ENCODE measurements around the gene RAD51B. TPM values are rescaled to one million over a fixed set of nuclear protein-coding genes. Genes with fewer than 3 reads are reported as not detected.
A peak's percentile ranks its signal among the peaks of the same experiment; 100 is the strongest.

Gene RAD51B
- total RNA-seq, 1 experiment from 2014 or later, result 10.8 TPM

DNA sequence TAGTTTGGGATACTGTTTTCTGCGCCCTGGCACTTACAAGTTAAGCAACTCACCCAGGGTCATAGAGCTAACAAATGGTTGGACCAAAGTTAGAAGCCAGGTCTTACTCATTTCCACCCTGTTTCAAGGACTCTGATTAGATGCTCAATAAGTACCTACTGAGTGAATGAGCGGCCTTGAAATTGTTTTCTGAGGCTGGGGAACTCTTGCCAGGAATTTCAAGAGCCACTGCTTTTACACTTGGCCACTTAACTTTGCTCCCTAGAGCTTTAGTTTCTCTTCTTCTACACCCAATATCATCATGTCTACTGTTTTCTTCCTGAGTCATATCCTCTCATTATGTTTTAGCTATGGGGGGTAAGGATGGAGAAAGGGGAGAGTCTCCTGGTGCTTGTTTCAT is 541.7 kb downstream of the RAD51B start:
- no peaks in the 10 kb centered on the region for H3K36me3 ChIP-seq (ENCODE audit: low read depth, low read length)
- ATAC-seq (peak; percentile 48), DNase-seq (peak; percentile 62)
- no peak overlapping the region for H3K9ac ChIP-seq (ENCODE audit: low read length)
- H3K9me2 ChIP-seq (replicated peaks; ENCODE audit: low read length), result no peaks in the 10 kb centered on the region
- TF ChIP-seq, protein P1, sequence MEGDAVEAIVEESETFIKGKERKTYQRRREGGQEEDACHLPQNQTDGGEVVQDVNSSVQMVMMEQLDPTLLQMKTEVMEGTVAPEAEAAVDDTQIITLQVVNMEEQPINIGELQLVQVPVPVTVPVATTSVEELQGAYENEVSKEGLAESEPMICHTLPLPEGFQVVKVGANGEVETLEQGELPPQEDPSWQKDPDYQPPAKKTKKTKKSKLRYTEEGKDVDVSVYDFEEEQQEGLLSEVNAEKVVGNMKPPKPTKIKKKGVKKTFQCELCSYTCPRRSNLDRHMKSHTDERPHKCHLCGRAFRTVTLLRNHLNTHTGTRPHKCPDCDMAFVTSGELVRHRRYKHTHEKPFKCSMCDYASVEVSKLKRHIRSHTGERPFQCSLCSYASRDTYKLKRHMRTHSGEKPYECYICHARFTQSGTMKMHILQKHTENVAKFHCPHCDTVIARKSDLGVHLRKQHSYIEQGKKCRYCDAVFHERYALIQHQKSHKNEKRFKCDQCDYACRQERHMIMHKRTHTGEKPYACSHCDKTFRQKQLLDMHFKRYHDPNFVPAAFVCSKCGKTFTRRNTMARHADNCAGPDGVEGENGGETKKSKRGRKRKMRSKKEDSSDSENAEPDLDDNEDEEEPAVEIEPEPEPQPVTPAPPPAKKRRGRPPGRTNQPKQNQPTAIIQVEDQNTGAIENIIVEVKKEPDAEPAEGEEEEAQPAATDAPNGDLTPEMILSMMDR (conservative IDR thresholded peaks at IDR 0.05; ENCODE audit: low read depth, low read length), result no peak
- TF ChIP-seq EZH2phosphoT487 (IDR thresholded peaks at IDR 0.05; ENCODE audit: borderline replicate concordance, low read length) (no peak), EZH2 (IDR thresholded peaks at IDR 0.05; ENCODE audit: low read length, unreplicated experiment) (no peak)
- peaks cover 39% of the 10 kb centered on the region for H3K4me1 ChIP-seq (ENCODE audit: insufficient read depth, low read length)
- H3K79me2 ChIP-seq (ENCODE audit: low read length), result no peaks in the 10 kb centered on the region
- no peaks in the 10 kb centered on the region for H4K20me1 ChIP-seq (ENCODE audit: low read length)
- H3K9me3 ChIP-seq (ENCODE audit: low read length), result no peaks in the 10 kb centered on the region
- intact Hi-C loops (cut with micrococcal nuclease), result loop anchor here (5.0 to 10.0 kb wide), 4 partner anchors 109 to 426 kb away; no protein-coding TSS in a partner anchor
- no peaks in the 10 kb centered on the region for H3F3A ChIP-seq (ENCODE audit: low read length, unreplicated experiment)
- no peak overlapping the region for H2AFZ ChIP-seq (ENCODE audit: low read length)
- peak overlapping the region; percentile 21 for H3K4me2 ChIP-seq (ENCODE audit: low read length)
- H3K27ac ChIP-seq (ENCODE audit: low read length), result peak overlapping the region; percentile 41
- ChIA-PET CTCF (no interaction called here), POLR2A (ENCODE audit: unreplicated experiment) (interaction anchor here (0.6 to 1.0 kb wide), 3 partner anchors 17 to 432 kb away, joined by 3 to 6 read pairs (median 4); partner anchors contain the start of gene ZFP36L1)
- no TSS peak for BruUV-seq (replicated peaks)
- H3K27me3 ChIP-seq (ENCODE audit: low read length), result no peaks in the 10 kb centered on the region
- H3K4me3 ChIP-seq (ENCODE audit: low read length), result no peak overlapping the region

DNA sequence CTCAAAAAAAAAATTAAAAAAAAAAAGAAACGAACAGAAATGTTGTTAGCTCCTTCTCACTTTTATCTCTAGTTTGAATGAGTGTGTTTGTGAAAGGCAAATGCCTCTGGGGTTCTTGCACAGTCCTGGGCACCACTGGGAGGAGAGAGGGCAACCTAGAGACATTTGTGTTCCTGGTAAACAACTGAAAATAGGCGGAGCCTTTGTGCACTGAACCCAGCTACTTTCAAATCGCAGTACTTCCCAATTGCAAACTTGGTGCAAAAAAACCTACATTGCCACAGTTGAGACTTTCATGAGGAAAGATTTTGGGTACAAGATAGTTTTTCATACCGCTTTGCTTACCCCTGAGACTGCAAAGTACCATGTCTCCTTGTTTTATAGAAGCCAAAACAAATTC is 543.3 kb downstream of the RAD51B start:
- H4K20me1 ChIP-seq (ENCODE audit: low read length), result no peaks in the 10 kb centered on the region
- ATAC-seq (no peak), DNase-seq (no peak)
- TF ChIP-seq EZH2phosphoT487 (IDR thresholded peaks at IDR 0.05; ENCODE audit: borderline replicate concordance, low read length) (no peak), EZH2 (IDR thresholded peaks at IDR 0.05; ENCODE audit: low read length, unreplicated experiment) (no peak)
- TF ChIP-seq, protein P1 (conservative IDR thresholded peaks at IDR 0.05; ENCODE audit: low read depth, low read length), result no peak
- no peaks in the 10 kb centered on the region for H3K36me3 ChIP-seq (ENCODE audit: low read depth, low read length)
- no peaks in the 10 kb centered on the region for H3K27me3 ChIP-seq (ENCODE audit: low read length)
- H3K9ac ChIP-seq (ENCODE audit: low read length), result no peak overlapping the region
- H2AFZ ChIP-seq (ENCODE audit: low read length), result no peak overlapping the region
- ChIA-PET CTCF (interaction anchor here (0.6 to 1.2 kb wide), 7 partner anchors 12 to 478 kb away, joined by 3 read pairs; no protein-coding TSS in a partner anchor), POLR2A (ENCODE audit: unreplicated experiment) (interaction anchor here (0.5 to 0.6 kb wide), 2 partner anchors 65 to 203 kb away, joined by 3 to 6 read pairs; no protein-coding TSS in a partner anchor)
- no peak overlapping the region for H3K27ac ChIP-seq (ENCODE audit: low read length)
- peaks cover 39% of the 10 kb centered on the region for H3K4me1 ChIP-seq (ENCODE audit: insufficient read depth, low read length)
- no TSS peak for BruUV-seq (replicated peaks)
- H3K4me2 ChIP-seq (ENCODE audit: low read length), result no peak overlapping the region
- no peaks in the 10 kb centered on the region for H3K79me2 ChIP-seq (ENCODE audit: low read length)
- intact Hi-C loops (cut with micrococcal nuclease), result loop anchor here (5.0 to 10.0 kb wide), 4 partner anchors 111 to 424 kb away; no protein-coding TSS in a partner anchor
- no peaks in the 10 kb centered on the region for H3F3A ChIP-seq (ENCODE audit: low read length, unreplicated experiment)
- no peak overlapping the region for H3K4me3 ChIP-seq (ENCODE audit: low read length)
- H3K9me2 ChIP-seq (replicated peaks; ENCODE audit: low read length), result no peaks in the 10 kb centered on the region
- no peaks in the 10 kb centered on the region for H3K9me3 ChIP-seq (ENCODE audit: low read length)

DNA sequence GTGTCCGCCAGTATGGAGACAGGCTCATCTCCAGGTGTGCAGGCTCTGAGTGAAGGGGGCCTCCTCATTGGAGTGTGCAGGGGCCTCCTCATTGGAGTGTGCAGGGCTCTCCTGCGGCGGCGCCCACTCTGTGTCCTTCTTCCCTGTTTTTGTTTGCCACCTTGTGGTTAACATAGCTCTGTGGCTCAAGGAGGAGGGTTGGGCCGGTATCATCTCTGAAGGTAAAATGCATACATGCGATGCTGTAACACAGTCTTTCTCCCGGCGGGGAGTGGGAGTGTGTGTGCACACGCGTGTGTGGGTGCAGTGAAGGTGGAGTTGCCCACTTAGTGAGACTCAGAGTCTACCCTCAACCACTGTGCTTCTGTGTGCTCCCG is 543.9 kb downstream of the RAD51B start:
- H3K79me2 ChIP-seq (ENCODE audit: low read length), result no peaks in the 10 kb centered on the region
- H4K20me1 ChIP-seq (ENCODE audit: low read length), result no peaks in the 10 kb centered on the region
- TF ChIP-seq EZH2 (IDR thresholded peaks at IDR 0.05; ENCODE audit: low read length, unreplicated experiment) (no peak), EZH2phosphoT487 (IDR thresholded peaks at IDR 0.05; ENCODE audit: borderline replicate concordance, low read length) (no peak)
- TF ChIP-seq, protein P1 (conservative IDR thresholded peaks at IDR 0.05; ENCODE audit: low read depth, low read length), result peak; percentile 53
- H2AFZ ChIP-seq (ENCODE audit: low read length), result no peak overlapping the region
- peaks cover 39% of the 10 kb centered on the region for H3K4me1 ChIP-seq (ENCODE audit: insufficient read depth, low read length)
- no peaks in the 10 kb centered on the region for H3K27me3 ChIP-seq (ENCODE audit: low read length)
- no peaks in the 10 kb centered on the region for H3K36me3 ChIP-seq (ENCODE audit: low read depth, low read length)
- H3K4me3 ChIP-seq (ENCODE audit: low read length), result no peak overlapping the region
- intact Hi-C loops (cut with micrococcal nuclease), result loop anchor here (5.0 to 10.0 kb wide), 4 partner anchors 111 to 424 kb away; no protein-coding TSS in a partner anchor
- no peak overlapping the region for H3K27ac ChIP-seq (ENCODE audit: low read length)
- POLR2A ChIA-PET (ENCODE audit: unreplicated experiment), result interaction anchor here (0.5 to 0.6 kb wide), 2 partner anchors 49 to 203 kb away, joined by 3 to 6 read pairs; no protein-coding TSS in a partner anchor
- no peak for DNase-seq
- no peak overlapping the region for H3K9ac ChIP-seq (ENCODE audit: low read length)
- H3K9me3 ChIP-seq (ENCODE audit: low read length), result no peaks in the 10 kb centered on the region
- BruUV-seq (replicated peaks), result no TSS peak
- no peaks in the 10 kb centered on the region for H3K9me2 ChIP-seq (replicated peaks; ENCODE audit: low read length)
- H3K4me2 ChIP-seq (ENCODE audit: low read length), result no peak overlapping the region
- CTCF ChIA-PET, result interaction anchor here (0.6 to 1.2 kb wide), 4 partner anchors 11 to 108 kb away, joined by 3 read pairs; no protein-coding TSS in a partner anchor
- no peaks in the 10 kb centered on the region for H3F3A ChIP-seq (ENCODE audit: low read length, unreplicated experiment)
- ATAC-seq, result peak; percentile 27

Data from PC-3 (cell line).